Parathyroid adenoma (tissue), 2 donors: Measurements from ENCODE around the gene TLCD5.

Experiments
- H2AFZ ChIP-seq: fragments of 300-600 bp; sonication (generic); one replicate; pipeline ENCODE4 v1.7.0; 2017; ENCODE audit warnings: antibody characterized with exemption, mild to moderate bottlenecking
- H3K27ac ChIP-seq: fragments of 300-600 bp; sonication (generic); one replicate; pipeline ENCODE4 v1.7.0; 2017
- H3K27me3 ChIP-seq: fragments of 300-600 bp; sonication (generic); one replicate; pipeline ENCODE4 v1.7.0; 2017; ENCODE audit warnings: low read length; ENCODE audit not compliant: control insufficient read depth, insufficient read depth
- H3K36me3 ChIP-seq: fragments of 300-600 bp; sonication (generic); one replicate; pipeline ENCODE4 v1.7.0; 2017; ENCODE audit warnings: low read length; ENCODE audit not compliant: control insufficient read depth, insufficient read depth
- H3K4me1 ChIP-seq: fragments of 300-600 bp; sonication (generic); one replicate; pipeline ENCODE4 v1.7.0; 2017; ENCODE audit warnings: control low read depth
- H3K4me2 ChIP-seq: fragments of 300-600 bp; sonication (generic); one replicate; pipeline ENCODE4 v1.7.0; 2017; ENCODE audit warnings: low read length
- H3K4me3 ChIP-seq: fragments of 300-600 bp; sonication (generic); one replicate; pipeline ENCODE4 v1.7.0; 2017; ENCODE audit warnings: low read depth, low read length
- H3K79me2 ChIP-seq: fragments of 300-600 bp; sonication (generic); one replicate; pipeline ENCODE4 v1.7.0; 2017; ENCODE audit warnings: control low read depth
- H3K9ac ChIP-seq: fragments of 300-600 bp; sonication (generic); one replicate; pipeline ENCODE4 v1.7.0; 2017; ENCODE audit warnings: mild to moderate bottlenecking
- H3K9me3 ChIP-seq: fragments of 300-600 bp; sonication (generic); one replicate; pipeline ENCODE4 v1.7.0; 2017; ENCODE audit warnings: low read length; ENCODE audit not compliant: control insufficient read depth
- TF ChIP-seq, protein P1 (sequence below): fragments of 300-600 bp; sonication (generic); IDR thresholded peaks from one replicate; pipeline ENCODE4 v1.7.0; 2017; ENCODE audit warnings: antibody characterized with exemption, mild to moderate bottlenecking
- donor health status: primary hyperparathyroidism.

TLCD5 gene

DNA sequence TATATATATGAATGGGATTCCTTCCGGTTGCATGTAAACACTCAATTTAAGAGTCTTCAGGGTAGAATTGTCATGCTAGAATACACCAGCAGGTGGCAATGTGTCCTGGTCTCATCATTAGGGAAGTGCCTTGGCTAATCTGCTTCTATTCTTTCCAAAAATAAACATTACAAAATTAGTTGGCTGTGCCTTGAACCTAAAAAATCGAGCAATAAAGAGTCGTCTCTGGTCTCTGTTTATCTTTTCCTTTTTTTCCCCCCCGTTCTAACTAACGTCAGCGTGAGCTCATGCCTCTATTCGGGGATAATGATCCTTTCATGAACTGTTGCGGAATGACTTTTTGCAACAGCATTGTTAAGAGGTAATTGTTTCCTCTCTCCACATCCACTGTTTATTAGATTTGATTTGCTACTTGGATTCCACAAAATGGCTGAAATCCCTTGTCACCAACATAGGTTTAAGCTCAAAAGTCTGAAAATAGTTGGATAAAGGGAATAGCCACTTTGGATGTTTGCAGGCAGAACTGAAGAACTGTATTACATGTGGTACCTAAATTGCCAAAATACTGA is 9.9 kb downstream of the TLCD5 start:
- Histone ChIP-seq H3K27ac (peak overlapping the region; percentile 86), H3K4me1 (no peaks in the 10 kb centered on the region), H2AFZ (peak overlapping the region; percentile 86), H3K9me3 (no peaks in the 10 kb centered on the region), H3K4me2 (peak overlapping the region; percentile 74), H3K36me3 (no peaks in the 10 kb centered on the region), H3K27me3 (no peaks in the 10 kb centered on the region), H3K9ac (no peak overlapping the region), H3K79me2 (peaks cover 9% of the 10 kb centered on the region), H3K4me3 (peak overlapping the region; percentile 55)
- TF ChIP-seq, protein P1, sequence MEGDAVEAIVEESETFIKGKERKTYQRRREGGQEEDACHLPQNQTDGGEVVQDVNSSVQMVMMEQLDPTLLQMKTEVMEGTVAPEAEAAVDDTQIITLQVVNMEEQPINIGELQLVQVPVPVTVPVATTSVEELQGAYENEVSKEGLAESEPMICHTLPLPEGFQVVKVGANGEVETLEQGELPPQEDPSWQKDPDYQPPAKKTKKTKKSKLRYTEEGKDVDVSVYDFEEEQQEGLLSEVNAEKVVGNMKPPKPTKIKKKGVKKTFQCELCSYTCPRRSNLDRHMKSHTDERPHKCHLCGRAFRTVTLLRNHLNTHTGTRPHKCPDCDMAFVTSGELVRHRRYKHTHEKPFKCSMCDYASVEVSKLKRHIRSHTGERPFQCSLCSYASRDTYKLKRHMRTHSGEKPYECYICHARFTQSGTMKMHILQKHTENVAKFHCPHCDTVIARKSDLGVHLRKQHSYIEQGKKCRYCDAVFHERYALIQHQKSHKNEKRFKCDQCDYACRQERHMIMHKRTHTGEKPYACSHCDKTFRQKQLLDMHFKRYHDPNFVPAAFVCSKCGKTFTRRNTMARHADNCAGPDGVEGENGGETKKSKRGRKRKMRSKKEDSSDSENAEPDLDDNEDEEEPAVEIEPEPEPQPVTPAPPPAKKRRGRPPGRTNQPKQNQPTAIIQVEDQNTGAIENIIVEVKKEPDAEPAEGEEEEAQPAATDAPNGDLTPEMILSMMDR = peak; percentile 45

DNA sequence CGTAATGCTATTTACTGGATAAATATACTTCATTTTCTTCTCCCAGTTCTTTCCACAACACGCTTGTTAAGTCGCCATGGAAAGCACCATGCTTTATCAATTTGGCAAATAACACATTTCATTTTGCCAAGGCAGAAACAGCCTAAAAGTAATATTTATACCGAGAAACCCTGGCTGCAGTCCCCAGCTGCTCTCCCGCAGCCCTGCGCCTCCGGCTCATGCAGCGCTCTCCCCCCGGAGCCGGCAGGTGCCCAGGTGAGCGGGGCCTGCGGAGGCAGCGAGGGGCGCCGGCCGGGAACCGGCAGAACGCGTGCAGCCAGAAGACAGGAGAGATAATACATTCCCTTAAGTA is 10.4 kb downstream of the TLCD5 start:
- peak overlapping the region; percentile 13 for H3K9ac ChIP-seq
- peaks cover 9% of the 10 kb centered on the region for H3K79me2 ChIP-seq
- H2AFZ ChIP-seq = peak overlapping the region; percentile 86
- H3K4me3 ChIP-seq = peak overlapping the region; percentile 55
- no peaks in the 10 kb centered on the region for H3K27me3 ChIP-seq
- H3K27ac ChIP-seq = peak overlapping the region; percentile 86
- H3K4me1 ChIP-seq = peaks cover 1% of the 10 kb centered on the region
- H3K4me2 ChIP-seq = peak overlapping the region; percentile 74
- no peaks in the 10 kb centered on the region for H3K36me3 ChIP-seq
- TF ChIP-seq, protein P1 = no peak
- no peaks in the 10 kb centered on the region for H3K9me3 ChIP-seq

DNA sequence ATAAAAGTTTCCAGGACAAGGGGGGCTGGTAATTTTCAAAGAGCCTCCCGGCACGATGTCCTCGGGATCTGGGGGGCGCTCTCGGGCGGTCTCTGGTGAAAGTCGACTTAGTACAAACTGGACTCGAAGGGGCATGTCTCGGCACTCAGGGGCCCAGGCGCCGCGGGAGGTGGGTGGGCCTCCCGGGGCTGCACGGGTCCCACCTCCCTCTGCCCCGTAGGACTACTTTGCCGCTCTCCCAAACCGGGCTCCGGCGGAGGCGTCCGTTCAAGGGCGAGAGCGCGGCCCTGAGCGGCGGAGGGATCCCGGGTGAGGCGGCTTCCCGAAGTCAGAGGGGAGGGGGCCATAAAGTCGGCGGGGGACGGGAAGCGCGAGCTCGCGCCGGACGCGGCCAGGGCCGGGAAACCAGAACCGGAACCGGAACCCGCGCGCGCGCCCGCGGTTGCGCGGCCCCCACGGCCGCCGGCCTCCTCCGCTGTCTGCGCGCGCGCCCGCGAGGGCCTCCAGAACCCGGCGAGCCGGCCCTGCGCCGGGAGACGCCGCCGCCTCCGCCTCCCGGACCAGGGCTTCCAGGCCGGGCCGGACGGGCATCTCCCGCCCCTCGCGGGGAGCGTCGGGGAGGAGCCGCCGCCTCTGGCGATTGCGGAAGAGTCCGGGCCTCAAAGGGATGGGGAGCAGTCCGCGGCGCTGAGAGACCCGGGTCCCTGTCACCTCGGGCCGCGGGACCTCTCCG is 11.0 kb downstream of the TLCD5 start, which contains the start of gene ARHGEF12:
Gene ARHGEF12 (plus strand): TSS at position 506 of the 733 bp plus-strand sequence. CDS start 831 bp downstream, outside the sequence.
- Histone ChIP-seq H3K9ac (peak within 1 kb of the TSS; percentile 13), H3K4me2 (peak within 1 kb of the TSS; percentile 84), H3K27ac (peak within 1 kb of the TSS; percentile 86), H3K36me3 (no peaks in the 10 kb centered on the region), H3K79me2 (peaks cover 12% of the 10 kb centered on the region), H3K4me1 (peaks cover 3% of the 10 kb centered on the region), H3K4me3 (peak within 1 kb of the TSS; percentile 72), H3K9me3 (no peaks in the 10 kb centered on the region), H2AFZ (peak within 1 kb of the TSS; percentile 86), H3K27me3 (no peaks in the 10 kb centered on the region)
- TF ChIP-seq, protein P1 = no peak

DNA sequence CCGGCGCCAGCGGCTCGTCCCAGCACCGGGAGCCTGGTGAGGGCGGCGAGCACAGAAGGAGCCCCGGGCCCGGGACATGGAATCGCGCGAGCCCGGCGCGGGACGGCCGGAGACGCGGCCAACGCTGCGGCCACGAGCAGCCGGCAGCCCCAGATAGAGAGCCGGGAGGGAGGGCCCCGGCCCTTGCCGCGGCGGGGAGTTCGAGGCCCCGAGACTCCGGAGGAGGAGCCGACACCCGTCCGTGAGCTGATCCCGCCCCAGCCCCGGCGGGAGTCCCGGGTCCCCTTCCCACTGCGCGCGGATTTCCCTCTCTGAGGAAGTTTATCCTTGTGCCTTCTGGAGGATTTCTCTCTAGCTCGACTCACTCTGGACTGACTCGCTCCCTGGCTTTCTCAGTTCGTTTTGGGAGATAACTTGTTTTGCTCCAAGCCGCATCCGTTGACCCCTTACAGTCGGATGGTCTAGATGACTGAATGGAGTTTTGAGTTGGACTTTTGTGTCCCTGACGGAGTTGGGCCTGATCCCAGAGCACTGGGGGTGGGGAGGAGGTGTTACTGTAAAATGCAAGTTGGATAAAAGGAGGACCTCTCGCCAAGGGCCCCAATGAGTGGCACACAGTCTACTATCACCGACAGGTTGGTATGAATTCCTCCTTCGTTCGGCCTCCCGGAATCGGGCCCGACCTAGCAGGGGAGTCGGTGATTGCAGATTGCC is 11.7 kb downstream of the TLCD5 start:
- no peaks in the 10 kb centered on the region for H3K9me3 ChIP-seq
- peak overlapping the region; percentile 0 for H3K9ac ChIP-seq
- H3K4me3 ChIP-seq = peak overlapping the region; percentile 72
- H3K4me1 ChIP-seq = peaks cover 5% of the 10 kb centered on the region
- H3K27ac ChIP-seq = peak overlapping the region; percentile 83
- H2AFZ ChIP-seq = peak overlapping the region; percentile 63
- peak overlapping the region; percentile 84 for H3K4me2 ChIP-seq
- peaks cover 12% of the 10 kb centered on the region for H3K79me2 ChIP-seq
- no peaks in the 10 kb centered on the region for H3K36me3 ChIP-seq
- TF ChIP-seq, protein P1 = no peak
- no peaks in the 10 kb centered on the region for H3K27me3 ChIP-seq
